GM12878 (cell line): ENCODE data around the gene NFASC.

ENCODE experiments used
- BHLHE40 ChIP-seq, 2 experiments: fragments of 450-650 bp in 1 of 2; IDR thresholded peaks; 2 replicates each; pipeline ENCODE4 v1.6.1; 2011 to 2017; ENCODE audit warnings: low read depth in 2 of 2, borderline replicate concordance in 1 of 2, improper control_type of control experiment in 1 of 2, low read length in 1 of 2, mild to moderate bottlenecking in 1 of 2
- CBX3 ChIP-seq: fragments of 200-600 bp; sonication (generic); IDR thresholded peaks from 2 replicates; pipeline ENCODE4 v1.6.1; 2016; ENCODE audit warnings: low read depth, borderline replicate concordance
- CREM ChIP-seq: IDR thresholded peaks from 2 replicates; pipeline ENCODE4 v1.6.1; 2014; ENCODE audit warnings: antibody characterized with exemption, low read depth
- EP300 ChIP-seq, 2 experiments: fragments of 150-350 bp in 1 of 2; IDR thresholded peaks; 2 replicates each; pipeline ENCODE4 v1.6.1; 2011 to 2012; ENCODE audit warnings: low read depth in 2 of 2, low read length in 2 of 2, borderline replicate concordance in 1 of 2, improper control_type of control experiment in 1 of 2, inconsistent platforms in 1 of 2; ENCODE audit not compliant: control insufficient read depth in 1 of 2
- GATAD2B ChIP-seq: fragments of 450-650 bp; conservative IDR thresholded peaks from 2 replicates; pipeline ENCODE4 v1.6.1; 2017; ENCODE audit warnings: low read depth, mild to moderate bottlenecking, moderate library complexity
- POLR2A ChIP-seq: IDR thresholded peaks from 2 replicates; pipeline ENCODE4 v1.6.1; 2011; ENCODE audit warnings: low read depth, mild to moderate bottlenecking, low read length
- SPI1 ChIP-seq: IDR thresholded peaks from 2 replicates; pipeline ENCODE4 v1.6.1; 2011; ENCODE audit warnings: low read depth, mild to moderate bottlenecking, low read length, moderate library complexity, borderline replicate concordance; ENCODE audit not compliant: insufficient read depth
- TAF1 ChIP-seq: IDR thresholded peaks from 2 replicates; pipeline ENCODE4 v1.6.1; 2011; ENCODE audit warnings: mild to moderate bottlenecking, low read depth, low read length, borderline replicate concordance
- TF ChIP-seq, protein P1 (sequence below): fragments of 450-650 bp; IDR thresholded peaks from 2 replicates; pipeline ENCODE4 v1.6.1; 2018; ENCODE audit warnings: mild to moderate bottlenecking, low read depth, moderate library complexity; ENCODE audit not compliant: partially characterized antibody
- TF ChIP-seq, protein P2 (sequence below), 3 experiments: IDR thresholded peaks in 2 of 3; conservative IDR thresholded peaks in 1 of 3; 2 replicates each; pipeline ENCODE4 v1.5.1; 2011; ENCODE audit warnings: low read depth in 3 of 3, low read length in 3 of 3, mild to moderate bottlenecking in 3 of 3, control low read depth in 2 of 3, moderate library complexity in 2 of 3, inconsistent platforms in 1 of 3, mixed read lengths in 1 of 3; ENCODE audit not compliant: control insufficient read depth in 2 of 3, insufficient read depth in 1 of 3; ENCODE audit errors: extremely low read depth in 1 of 3
- TF ChIP-seq, protein P3 (sequence below): IDR thresholded peaks from 2 replicates; pipeline ENCODE4 v1.6.1; 2012; ENCODE audit warnings: mild to moderate bottlenecking, low read depth, low read length
- TF ChIP-seq, protein P4 (sequence below): fragments of 450-650 bp; IDR thresholded peaks from 2 replicates; pipeline ENCODE4 v1.6.1; 2017; ENCODE audit warnings: mild to moderate bottlenecking

DNA sequence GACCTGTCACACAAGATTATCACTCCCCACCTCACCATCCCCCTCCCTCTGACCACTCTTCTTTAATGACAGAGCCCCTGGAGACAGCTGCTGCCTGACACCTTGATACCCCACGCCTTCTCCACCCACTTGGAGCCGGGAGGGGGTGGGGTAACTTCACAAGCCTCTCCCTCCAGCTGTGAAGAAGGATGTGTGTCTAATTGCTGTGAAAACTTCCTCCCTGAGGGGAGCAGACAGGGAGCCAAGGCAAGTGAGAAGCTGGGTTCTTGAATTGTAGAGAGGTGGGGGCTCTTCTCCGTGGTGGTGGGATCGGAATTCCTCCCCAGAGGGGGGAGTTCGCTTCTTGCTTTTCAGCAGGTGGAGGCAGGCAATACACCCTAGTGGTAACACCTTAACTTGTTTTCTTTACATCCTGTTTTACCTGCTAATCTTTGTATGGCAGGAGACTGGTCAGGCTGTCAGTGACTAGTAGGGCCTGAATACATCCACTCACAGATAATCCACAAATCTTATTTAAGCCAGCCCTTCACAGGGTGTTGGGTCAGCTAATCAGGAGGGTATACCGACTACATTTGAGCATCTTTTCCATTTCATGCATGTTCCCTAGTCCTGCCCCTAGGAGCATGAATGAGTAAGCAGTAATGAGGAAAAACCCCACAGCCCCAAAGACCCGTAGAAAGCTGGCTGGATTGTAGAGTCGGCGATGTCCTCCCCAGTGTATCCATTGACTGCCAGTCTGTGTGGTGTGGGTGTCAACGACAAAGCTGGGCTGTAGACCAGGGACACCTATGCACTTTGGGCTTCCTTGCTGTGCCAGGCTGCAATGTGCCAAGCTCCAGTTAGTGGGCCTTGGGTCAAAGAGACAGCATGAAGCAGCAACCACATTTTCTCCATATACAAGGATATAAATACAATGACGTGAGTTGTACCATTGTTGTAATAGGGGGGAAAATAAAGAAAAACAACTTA, 57.3 kb downstream of the NFASC start:
- TF ChIP-seq CREM = no peak
- TF ChIP-seq GATAD2B = no peak
- no peak for TF ChIP-seq SPI1
- TF ChIP-seq, protein P1, sequence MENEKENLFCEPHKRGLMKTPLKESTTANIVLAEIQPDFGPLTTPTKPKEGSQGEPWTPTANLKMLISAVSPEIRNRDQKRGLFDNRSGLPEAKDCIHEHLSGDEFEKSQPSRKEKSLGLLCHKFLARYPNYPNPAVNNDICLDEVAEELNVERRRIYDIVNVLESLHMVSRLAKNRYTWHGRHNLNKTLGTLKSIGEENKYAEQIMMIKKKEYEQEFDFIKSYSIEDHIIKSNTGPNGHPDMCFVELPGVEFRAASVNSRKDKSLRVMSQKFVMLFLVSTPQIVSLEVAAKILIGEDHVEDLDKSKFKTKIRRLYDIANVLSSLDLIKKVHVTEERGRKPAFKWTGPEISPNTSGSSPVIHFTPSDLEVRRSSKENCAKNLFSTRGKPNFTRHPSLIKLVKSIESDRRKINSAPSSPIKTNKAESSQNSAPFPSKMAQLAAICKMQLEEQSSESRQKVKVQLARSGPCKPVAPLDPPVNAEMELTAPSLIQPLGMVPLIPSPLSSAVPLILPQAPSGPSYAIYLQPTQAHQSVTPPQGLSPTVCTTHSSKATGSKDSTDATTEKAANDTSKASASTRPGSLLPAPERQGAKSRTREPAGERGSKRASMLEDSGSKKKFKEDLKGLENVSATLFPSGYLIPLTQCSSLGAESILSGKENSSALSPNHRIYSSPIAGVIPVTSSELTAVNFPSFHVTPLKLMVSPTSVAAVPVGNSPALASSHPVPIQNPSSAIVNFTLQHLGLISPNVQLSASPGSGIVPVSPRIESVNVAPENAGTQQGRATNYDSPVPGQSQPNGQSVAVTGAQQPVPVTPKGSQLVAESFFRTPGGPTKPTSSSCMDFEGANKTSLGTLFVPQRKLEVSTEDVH = no peak
- TF ChIP-seq CBX3 = no peak
- TF ChIP-seq, protein P2, sequence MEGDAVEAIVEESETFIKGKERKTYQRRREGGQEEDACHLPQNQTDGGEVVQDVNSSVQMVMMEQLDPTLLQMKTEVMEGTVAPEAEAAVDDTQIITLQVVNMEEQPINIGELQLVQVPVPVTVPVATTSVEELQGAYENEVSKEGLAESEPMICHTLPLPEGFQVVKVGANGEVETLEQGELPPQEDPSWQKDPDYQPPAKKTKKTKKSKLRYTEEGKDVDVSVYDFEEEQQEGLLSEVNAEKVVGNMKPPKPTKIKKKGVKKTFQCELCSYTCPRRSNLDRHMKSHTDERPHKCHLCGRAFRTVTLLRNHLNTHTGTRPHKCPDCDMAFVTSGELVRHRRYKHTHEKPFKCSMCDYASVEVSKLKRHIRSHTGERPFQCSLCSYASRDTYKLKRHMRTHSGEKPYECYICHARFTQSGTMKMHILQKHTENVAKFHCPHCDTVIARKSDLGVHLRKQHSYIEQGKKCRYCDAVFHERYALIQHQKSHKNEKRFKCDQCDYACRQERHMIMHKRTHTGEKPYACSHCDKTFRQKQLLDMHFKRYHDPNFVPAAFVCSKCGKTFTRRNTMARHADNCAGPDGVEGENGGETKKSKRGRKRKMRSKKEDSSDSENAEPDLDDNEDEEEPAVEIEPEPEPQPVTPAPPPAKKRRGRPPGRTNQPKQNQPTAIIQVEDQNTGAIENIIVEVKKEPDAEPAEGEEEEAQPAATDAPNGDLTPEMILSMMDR (IDR thresholded peaks at IDR 0.05 in 2 of 3, conservative IDR thresholded peaks at IDR 0.05 in 1 of 3; ENCODE audit: control insufficient read depth in 2 of 3, extremely low read depth in 1 of 3, insufficient read depth in 1 of 3, low read depth in 3 of 3, low read length in 3 of 3) = no peak
- TF ChIP-seq, protein P3, sequence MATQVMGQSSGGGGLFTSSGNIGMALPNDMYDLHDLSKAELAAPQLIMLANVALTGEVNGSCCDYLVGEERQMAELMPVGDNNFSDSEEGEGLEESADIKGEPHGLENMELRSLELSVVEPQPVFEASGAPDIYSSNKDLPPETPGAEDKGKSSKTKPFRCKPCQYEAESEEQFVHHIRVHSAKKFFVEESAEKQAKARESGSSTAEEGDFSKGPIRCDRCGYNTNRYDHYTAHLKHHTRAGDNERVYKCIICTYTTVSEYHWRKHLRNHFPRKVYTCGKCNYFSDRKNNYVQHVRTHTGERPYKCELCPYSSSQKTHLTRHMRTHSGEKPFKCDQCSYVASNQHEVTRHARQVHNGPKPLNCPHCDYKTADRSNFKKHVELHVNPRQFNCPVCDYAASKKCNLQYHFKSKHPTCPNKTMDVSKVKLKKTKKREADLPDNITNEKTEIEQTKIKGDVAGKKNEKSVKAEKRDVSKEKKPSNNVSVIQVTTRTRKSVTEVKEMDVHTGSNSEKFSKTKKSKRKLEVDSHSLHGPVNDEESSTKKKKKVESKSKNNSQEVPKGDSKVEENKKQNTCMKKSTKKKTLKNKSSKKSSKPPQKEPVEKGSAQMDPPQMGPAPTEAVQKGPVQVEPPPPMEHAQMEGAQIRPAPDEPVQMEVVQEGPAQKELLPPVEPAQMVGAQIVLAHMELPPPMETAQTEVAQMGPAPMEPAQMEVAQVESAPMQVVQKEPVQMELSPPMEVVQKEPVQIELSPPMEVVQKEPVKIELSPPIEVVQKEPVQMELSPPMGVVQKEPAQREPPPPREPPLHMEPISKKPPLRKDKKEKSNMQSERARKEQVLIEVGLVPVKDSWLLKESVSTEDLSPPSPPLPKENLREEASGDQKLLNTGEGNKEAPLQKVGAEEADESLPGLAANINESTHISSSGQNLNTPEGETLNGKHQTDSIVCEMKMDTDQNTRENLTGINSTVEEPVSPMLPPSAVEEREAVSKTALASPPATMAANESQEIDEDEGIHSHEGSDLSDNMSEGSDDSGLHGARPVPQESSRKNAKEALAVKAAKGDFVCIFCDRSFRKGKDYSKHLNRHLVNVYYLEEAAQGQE = no peak
- TF ChIP-seq, protein P4, sequence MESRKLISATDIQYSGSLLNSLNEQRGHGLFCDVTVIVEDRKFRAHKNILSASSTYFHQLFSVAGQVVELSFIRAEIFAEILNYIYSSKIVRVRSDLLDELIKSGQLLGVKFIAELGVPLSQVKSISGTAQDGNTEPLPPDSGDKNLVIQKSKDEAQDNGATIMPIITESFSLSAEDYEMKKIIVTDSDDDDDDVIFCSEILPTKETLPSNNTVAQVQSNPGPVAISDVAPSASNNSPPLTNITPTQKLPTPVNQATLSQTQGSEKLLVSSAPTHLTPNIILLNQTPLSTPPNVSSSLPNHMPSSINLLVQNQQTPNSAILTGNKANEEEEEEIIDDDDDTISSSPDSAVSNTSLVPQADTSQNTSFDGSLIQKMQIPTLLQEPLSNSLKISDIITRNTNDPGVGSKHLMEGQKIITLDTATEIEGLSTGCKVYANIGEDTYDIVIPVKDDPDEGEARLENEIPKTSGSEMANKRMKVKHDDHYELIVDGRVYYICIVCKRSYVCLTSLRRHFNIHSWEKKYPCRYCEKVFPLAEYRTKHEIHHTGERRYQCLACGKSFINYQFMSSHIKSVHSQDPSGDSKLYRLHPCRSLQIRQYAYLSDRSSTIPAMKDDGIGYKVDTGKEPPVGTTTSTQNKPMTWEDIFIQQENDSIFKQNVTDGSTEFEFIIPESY = no peak
- TF ChIP-seq EP300 (IDR thresholded peaks at IDR 0.05; ENCODE audit: borderline replicate concordance in 1 of 2, control insufficient read depth in 1 of 2, low read depth in 2 of 2, low read length in 2 of 2) = no peak
- TF ChIP-seq POLR2A = no peak
- no peak for TF ChIP-seq TAF1
- no peak for TF ChIP-seq BHLHE40 (IDR thresholded peaks at IDR 0.05; ENCODE audit: borderline replicate concordance in 1 of 2, low read depth in 2 of 2, low read length in 1 of 2)
